ENCODE results near the gene TNNI3K.

TNNI3K gene

DNA sequence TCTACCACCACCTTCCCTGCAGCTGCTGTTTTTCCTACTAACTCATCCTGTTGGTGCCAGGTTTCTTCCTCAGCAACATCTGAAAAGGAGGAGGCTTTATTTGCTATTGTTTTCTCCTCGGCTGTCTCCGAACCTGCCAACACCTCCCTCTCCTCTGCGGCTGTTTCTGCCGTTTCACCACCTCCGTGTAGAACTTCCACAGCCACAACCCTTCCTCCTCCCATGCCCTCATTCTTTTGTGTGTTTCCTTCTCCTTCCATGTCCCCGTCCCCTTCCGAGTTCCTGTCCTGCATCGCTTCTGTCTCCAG is 336.3 kb downstream of the TNNI3K start:
- no peak for DNase-seq (ENCODE audit: low spot score)

DNA sequence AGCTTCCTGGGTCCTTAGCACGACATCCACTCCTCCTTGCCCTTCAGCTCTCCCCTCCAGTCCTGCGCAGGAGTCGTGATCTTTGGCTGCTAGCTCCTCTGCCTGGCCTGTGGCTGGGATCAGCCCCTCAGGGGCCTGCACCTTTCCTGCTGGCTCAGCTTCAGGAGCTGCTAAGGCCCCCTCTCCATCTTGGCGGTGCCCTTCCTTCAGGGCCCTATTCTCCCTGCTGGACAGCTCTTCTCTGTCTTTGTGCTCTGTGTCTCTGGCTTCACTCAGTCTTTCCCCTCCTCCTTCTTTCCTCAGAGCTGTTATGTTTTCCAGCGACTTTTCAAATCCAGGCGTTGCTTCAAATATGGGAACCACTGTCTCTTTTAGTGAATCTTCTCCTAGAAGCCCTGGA is 336.7 kb downstream of the TNNI3K start:
- no peak for DNase-seq (ENCODE audit: low spot score)

- no peak for DNase-seq (ENCODE audit: low spot score)
Observed at GRCh38 chr1:74578101-74578500, 342.9 kb downstream of the TNNI3K start.

DNA sequence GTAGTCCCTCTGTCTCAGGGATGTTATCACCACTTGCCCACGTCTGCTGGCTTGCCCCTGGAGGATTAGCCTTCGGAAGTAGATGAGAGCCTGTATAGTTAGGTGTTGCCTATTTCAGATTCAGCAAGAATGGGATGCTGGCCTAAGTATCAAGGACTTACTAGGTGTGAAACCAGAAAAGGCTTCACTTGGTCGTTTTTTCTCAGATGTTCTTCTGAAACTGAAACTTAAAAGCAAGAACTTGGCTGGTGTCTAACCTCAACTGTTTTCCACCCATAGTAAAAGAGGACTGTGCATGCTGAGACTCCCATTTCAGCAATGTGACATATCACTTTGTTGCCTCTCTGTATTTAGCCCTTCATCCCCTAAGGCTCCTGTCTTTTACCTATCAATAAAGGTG is 344.2 kb downstream of the TNNI3K start:
- no peak for DNase-seq (ENCODE audit: low spot score)

- DNase-seq (ENCODE audit: low spot score) = no peak
Observed at GRCh38 chr1:74583397-74583796, 348.2 kb downstream of the TNNI3K start.

DNA sequence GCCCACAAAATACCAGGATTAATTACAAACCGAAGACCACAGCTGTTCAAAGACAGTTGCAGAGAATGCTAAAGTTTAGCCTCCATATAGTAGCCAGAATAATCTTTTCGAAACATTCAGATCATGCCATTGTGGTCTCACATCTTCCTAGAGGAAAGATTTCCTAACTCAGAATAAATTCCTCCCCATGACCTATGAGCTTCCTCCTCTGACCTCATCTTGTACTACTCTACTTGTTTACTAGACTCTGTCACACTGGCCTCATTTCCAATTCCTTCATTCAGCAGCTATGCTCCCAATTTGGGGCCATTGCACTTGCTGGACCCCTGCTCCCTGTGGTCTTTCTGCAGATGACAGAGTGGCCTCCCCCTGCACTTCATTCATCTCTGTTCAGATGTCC is 349.0 kb downstream of the TNNI3K start:
- no peak for DNase-seq (ENCODE audit: low spot score)

- no peak for DNase-seq (ENCODE audit: low spot score)
Observed at GRCh38 chr1:74586253-74586897, 351.2 kb downstream of the TNNI3K start.

DNA sequence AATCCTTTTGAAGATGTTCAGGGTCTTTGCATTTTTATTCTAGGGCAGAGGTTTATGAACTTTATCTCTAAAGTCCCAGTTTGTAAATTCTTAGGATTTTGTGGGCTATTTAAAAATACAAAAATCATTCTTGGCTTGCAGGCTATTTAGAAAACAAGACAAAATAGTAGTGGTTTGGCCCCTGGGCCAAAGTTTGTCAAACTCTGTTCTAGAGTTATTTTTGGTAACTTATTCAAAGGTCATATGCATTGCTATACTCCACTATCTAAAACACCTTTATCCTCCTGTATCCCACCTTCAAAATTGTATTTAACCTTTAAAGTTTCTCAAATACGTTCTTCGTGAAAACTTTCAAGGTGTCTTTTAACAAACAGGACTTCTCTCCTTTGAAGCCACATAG is 352.7 kb downstream of the TNNI3K start:
- DNase-seq (ENCODE audit: low spot score) = no peak

DNA sequence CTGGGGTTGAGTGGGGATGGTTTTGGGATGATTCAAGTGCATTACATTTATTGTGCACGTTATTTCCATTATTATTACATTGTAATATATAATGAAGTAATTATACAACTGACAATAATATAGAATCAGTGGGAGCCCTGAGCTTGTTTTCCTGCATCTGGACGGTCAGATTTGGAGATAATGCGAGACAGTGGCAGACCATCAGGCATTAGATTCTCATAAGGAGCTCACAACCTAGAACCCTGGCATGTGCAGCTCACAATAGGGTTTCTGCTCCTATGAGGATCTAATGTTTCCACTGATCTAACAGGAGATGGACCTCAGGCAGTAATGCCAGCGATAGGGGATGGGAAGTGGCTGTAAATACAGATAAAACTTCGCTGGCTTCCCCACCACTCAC is 355.1 kb downstream of the TNNI3K start:
- no peak for DNase-seq (ENCODE audit: low spot score)

GRCh38 chr1:74591949-74592348 is 356.8 kb downstream of the TNNI3K start:
- DNase-seq (ENCODE audit: low spot score) = no peak

DNA sequence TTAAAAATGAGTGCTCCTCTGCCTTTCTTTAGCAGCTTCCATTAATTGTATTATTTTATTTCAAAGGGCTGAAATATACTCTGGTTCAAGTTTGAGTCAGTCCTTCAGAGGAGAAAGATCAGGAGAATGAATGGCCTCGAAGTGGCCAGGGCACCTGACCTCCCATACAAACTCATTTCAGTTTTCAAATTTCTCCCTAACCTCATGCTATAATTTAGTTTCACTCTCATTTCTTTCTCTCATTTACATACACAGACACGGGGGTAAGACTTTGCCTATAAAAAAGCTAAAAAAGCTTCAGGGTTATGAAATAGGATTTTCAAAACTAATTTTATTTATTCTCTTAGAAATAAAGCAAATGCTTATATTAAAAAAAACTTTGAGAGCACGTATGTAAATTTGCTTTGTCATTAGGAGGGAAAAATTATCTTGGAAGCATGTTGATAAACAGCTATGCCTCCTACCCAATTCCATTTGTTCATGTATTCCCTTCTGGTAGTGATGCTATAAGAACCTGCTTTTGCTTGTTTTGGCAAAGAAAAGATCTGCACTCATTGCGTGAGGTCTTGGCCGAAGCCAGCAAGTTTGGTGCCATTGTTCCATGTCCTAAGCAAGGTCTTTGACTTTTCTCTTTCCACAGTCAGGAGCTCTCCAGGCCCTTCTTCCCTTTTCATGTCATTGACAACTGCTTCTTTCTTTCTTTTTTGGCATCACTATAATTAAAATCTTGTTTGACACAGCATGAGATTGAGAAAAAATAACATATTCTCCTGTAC is 357.6 kb downstream of the TNNI3K start:
- DNase-seq (ENCODE audit: low spot score) = no peak

All from iPS-NIHi11 (cell line).